Epithelial cell of prostate (primary cell): ENCODE data around the gene PET100.
A peak's percentile ranks its signal among the peaks of the same experiment; 100 is the strongest.

Source experiments
- DNase-seq: peaks from one replicate; pipeline ENCODE4 v3.0.0-alpha.2; 2011; ENCODE audit warnings: low read depth, low spot score
- H3K27ac ChIP-seq: fragments of 450-650 bp; 2 replicates; pipeline ENCODE4 v1.5.1; 2017; ENCODE audit warnings: mild to moderate bottlenecking

Gene PET100

GRCh38 chr19:7645656-7646425, 16.2 kb downstream of the PET100 start:
- DNase-seq = no peak
- H3K27ac ChIP-seq = no peak overlapping the region

- DNase-seq = no peak
- H3K27ac ChIP-seq = no peak overlapping the region
Observed at GRCh38 chr19:7646426-7646700, 16.8 kb downstream of the PET100 start.

- no peak for DNase-seq
- no peak overlapping the region for H3K27ac ChIP-seq
Observed at GRCh38 chr19:7647156-7647555, 17.6 kb downstream of the PET100 start.

- DNase-seq = no peak
- H3K27ac ChIP-seq = no peak overlapping the region
Observed at GRCh38 chr19:7648265-7649014, 18.8 kb downstream of the PET100 start.

- no peak for DNase-seq
- no peak overlapping the region for H3K27ac ChIP-seq
Observed at GRCh38 chr19:7650148-7650547, 20.6 kb downstream of the PET100 start.

- H3K27ac ChIP-seq = peak overlapping the region; percentile 19
- peak; percentile 37 for DNase-seq
Observed at GRCh38 chr19:7652061-7652641, 22.6 kb downstream of the PET100 start.

- H3K27ac ChIP-seq = no peak overlapping the region
- no peak for DNase-seq
Observed at GRCh38 chr19:7654401-7654800, 24.8 kb downstream of the PET100 start.

- DNase-seq = no peak
- no peak overlapping the region for H3K27ac ChIP-seq
Observed at GRCh38 chr19:7655581-7655980, 26.0 kb downstream of the PET100 start.

GRCh38 chr19:7657131-7657751, 27.6 kb downstream of the PET100 start:
- no peak overlapping the region for H3K27ac ChIP-seq
- no peak for DNase-seq

- DNase-seq = no peak
- H3K27ac ChIP-seq = no peak overlapping the region
Observed at GRCh38 chr19:7658219-7658686, 28.7 kb downstream of the PET100 start.

- no peak overlapping the region for H3K27ac ChIP-seq
- DNase-seq = no peak
Observed at GRCh38 chr19:7661744-7662538, 32.3 kb downstream of the PET100 start.

GRCh38 chr19:7662657-7663056, 33.1 kb downstream of the PET100 start:
- DNase-seq = no peak
- H3K27ac ChIP-seq = no peak overlapping the region

GRCh38 chr19:7663706-7664105, 34.1 kb downstream of the PET100 start:
- DNase-seq = no peak
- H3K27ac ChIP-seq = no peak overlapping the region

- DNase-seq = no peak
- H3K27ac ChIP-seq = no peak overlapping the region
Observed at GRCh38 chr19:7665076-7665475, 35.5 kb downstream of the PET100 start.

GRCh38 chr19:7668842-7669241, 39.2 kb downstream of the PET100 start, which contains the start of gene RETN:
TSS of gene RETN (plus strand) at chr19:7669049. CDS start at chr19:7669327, 278 bp downstream.
- DNase-seq = no peak
- no peak within 1 kb of the TSS for H3K27ac ChIP-seq

GRCh38 chr19:7669641-7670040, 40.0 kb downstream of the PET100 start:
- DNase-seq = no peak
- no peak overlapping the region for H3K27ac ChIP-seq

- no peak overlapping the region for H3K27ac ChIP-seq
- no peak for DNase-seq
Observed at GRCh38 chr19:7670150-7670783, 40.7 kb downstream of the PET100 start.

- no peak for DNase-seq
- H3K27ac ChIP-seq = no peak overlapping the region
Observed at GRCh38 chr19:7670790-7671189, 41.2 kb downstream of the PET100 start.

- H3K27ac ChIP-seq = no peak overlapping the region
Observed at GRCh38 chr19:7672522-7672921, 42.9 kb downstream of the PET100 start.

More at GRCh38 chr19:7672522-7672921, 42.9 kb downstream of the PET100 start:
- DNase-seq = no peak
